NCI-H748 treated with DMSO at 0.1 percent for 48 hours (cell line): Measurements from ENCODE around the gene PARP1.
"Not testable (repeated sequence)": the region's sequence is repeated elsewhere in the genome, so short reads cannot be mapped to it uniquely, and the experiment has no call there.

Experiments
- DNase-seq: peaks from one replicate; lab custom pipeline; 2025; lab: John Stamatoyannopoulos, UW

PARP1 gene

DNA sequence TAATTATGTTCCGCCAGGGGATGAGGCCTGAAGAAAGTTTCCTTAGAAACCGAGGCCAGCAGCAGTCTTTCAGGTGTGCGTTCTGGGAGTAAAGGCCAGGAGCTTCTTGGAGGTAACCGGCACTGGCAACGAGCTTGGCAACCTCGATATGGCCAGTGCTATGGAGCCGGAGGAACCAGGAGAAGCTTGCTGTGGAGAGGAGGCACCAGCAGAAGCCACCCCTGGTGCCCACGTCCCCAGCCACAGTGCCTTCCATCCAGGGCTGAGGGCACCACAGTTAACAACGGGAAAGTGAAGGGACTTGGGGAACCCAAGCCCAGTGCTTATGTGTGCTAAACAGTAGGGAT lies 57.4 kb downstream of the PARP1 start:
- no peak for DNase-seq

- DNase-seq: no peak
Measured at GRCh38 chr1:226349801-226350518, 57.9 kb downstream of the PARP1 start.

- no peak for DNase-seq
Measured at GRCh38 chr1:226349081-226349480, 58.8 kb downstream of the PARP1 start.

- DNase-seq: no peak
Measured at GRCh38 chr1:226344441-226345259, 63.2 kb downstream of the PARP1 start.

DNA sequence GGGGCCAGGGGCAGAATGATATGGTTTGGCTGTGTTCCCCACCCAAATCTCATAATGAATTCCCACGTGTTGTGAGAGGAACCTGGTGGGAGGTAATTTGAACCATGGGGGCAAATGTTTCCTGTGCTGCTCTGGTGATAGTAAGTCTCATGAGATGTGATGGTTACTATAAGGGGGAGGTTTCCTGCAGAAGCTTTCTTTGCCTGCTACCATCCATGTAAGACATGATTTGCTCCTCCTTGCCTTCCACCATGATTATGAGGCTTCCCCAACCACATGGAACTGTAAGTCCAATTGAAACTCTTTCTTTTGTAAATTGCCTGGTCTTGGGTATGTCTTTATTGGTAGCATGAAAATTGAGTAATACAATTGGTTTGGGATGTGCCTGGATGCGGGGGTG lies 65.2 kb downstream of the PARP1 start:
- DNase-seq: no peak

GRCh38 chr1:226340111-226340510 lies 67.8 kb downstream of the PARP1 start:
- not testable (repeated sequence) for DNase-seq

DNA sequence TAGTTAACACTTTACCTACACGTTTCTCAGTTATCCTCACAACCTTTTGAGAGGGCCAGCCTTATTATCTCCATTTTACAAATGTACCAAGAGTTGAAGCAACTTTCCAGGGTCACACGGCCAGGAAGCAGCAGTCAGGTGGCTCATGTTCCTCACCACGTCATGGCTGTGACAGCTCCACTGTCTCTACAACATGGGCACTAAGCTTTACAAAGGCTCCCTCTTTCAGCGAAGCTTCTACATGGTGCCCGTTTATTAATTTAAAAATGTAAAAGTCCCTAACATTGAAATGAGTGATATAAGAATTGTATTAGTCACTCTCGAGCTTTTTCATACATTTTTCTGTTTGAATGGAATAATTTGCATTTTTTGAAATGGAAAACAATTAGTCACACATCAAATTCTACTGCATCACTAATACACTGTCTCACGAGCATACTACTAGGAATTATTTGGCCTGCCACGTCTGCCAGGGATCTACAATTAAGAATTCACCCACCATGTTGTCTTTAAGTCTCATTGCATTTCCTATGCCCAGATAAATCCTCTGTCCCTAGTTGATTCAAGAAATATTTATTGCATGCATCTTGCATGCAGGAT lies 70.5 kb downstream of the PARP1 start:
- DNase-seq: no peak

GRCh38 chr1:226335661-226336060 lies 72.2 kb downstream of the PARP1 start:
- no peak for DNase-seq

- no peak for DNase-seq
Measured at GRCh38 chr1:226332947-226333346, 74.9 kb downstream of the PARP1 start.

DNA sequence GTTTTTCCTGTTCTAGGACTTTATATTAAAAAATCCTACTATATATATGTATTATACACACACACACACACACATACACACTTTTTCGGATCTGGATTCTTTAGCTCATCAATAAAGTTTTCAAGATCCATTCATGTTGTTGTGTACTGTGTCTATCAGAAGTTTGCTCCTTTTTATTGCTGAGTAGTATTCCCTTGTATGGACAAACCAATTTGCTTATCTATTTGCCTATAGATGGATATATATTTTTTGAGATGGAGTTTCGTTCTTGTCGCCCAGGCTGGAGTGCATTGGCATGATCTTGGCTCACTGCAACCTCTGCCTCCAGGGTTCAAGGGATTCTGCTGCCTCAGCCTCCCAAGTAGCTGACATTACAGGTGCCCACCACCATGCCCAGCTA lies 78.7 kb downstream of the PARP1 start:
- DNase-seq: no peak

DNA sequence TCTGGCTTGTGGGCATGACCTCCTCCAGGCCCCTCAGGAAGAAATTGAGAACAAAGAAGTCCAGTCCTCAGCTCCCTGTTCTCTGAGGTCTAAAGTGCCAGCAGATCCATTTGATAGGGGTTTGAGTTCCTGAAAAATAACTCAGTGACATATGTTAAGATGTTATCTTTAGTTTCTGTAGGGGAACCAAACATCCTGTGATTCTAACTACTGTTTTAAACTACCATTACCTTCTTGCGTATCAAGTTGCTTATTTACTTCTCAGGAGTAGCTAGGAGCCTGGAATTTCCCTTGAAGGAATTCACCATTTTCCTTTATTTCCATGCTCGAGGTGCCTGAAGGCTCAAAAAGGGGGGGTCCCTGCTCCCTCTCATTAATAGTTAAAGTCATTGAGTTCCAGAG lies 80.1 kb downstream of the PARP1 start:
- no peak for DNase-seq

GRCh38 chr1:226325178-226325577 lies 82.7 kb downstream of the PARP1 start:
- DNase-seq: no peak

DNA sequence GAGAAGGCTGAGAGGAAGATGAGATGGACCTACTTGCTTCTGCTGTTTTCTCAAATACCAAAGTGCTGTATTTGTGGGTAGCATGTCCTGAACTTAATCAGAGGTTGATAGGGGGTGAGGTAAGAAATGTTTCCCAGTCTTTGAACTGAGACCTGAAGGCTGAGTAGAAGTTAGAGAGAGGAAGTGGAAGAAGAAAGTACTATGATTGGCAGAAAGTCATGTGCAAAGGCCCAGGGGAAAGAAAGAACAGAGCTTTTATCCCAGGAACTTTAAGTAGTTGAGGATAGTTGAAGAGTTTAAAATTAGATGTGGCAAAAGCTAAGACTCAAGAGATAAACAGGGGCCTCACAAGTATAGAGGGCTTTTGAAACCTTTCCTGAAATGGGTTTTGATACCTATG lies 83.4 kb downstream of the PARP1 start:
- no peak for DNase-seq

GRCh38 chr1:226322986-226323385 lies 84.9 kb downstream of the PARP1 start:
- DNase-seq: no peak

DNA sequence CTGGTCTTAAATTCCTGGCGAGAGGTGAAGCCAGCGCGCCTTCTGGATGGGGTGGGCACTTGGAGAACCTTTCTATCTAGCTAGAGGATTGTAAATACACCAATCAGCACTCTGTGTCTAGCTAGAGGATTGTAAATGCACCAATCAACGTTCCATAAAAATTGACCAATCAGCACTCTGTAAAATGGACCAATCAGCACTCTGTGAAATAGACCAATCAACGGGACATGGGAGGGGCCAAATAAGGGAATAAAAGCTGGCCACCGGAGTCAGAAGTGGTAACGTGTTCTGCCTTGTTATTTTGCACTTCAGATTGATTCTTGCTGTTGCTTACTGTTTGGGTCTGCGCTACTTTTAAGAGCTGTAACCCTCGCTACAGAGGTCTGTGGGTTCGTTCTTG lies 87.0 kb downstream of the PARP1 start:
- no peak for DNase-seq

- DNase-seq: no peak
Measured at GRCh38 chr1:226318471-226318870, 89.4 kb downstream of the PARP1 start.

DNA sequence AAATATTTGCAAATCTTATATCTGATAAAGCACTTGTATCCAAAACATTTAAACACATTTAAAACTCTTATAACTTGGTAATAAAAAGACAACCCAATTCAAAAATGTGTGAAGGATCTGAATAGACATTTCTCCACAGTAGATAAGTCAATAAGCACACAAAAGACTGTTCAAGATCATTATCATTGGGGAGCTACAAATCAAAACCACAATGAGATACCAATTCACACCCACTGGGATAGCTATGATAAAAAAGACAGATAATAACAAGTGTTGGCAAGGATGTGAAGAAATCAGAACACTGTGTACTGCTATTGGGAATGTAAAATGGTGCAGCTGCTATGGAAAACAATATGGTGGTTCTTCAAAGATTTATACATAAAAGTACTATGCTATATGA lies 93.8 kb downstream of the PARP1 start:
- DNase-seq: no peak

DNA sequence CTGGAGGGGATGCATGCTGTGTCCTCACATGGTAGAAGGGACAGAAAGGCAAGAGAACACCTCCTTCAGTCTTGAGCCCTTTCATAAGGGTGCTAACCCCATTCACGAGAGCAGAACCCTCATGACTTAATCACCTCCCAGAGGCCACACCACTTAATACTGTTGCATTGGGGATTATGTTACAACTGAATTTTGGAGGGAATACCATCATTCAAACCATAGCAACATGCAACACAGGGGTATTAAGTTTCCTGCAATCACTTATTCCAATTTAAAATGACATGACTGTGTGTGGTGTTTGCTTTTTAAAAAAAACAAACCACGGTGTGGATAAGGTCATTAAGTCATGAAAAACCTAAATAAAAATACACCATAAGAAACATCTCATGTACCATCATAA lies 95.8 kb downstream of the PARP1 start:
- no peak for DNase-seq

GRCh38 chr1:226311376-226311775 lies 96.5 kb downstream of the PARP1 start:
- DNase-seq: no peak
